HepG2 (cell line): ENCODE results near the gene CYLD. TPM values are rescaled to one million over a fixed set of nuclear protein-coding genes. Genes with fewer than 3 reads are reported as not detected.

ENCODE experiments used
- ARNTL ChIP-seq: sonication (generic); formaldehyde crosslinking; IDR thresholded peaks from 2 replicates; pipeline ENCODE4 v1.4.0; 2020; ENCODE audit warnings: mild to moderate bottlenecking, missing genetic modification reagents
- CCDC6 ChIP-seq: sonication (generic); formaldehyde crosslinking; IDR thresholded peaks from 2 replicates; pipeline ENCODE4 v1.8.1; 2022; ENCODE audit warnings: mild to moderate bottlenecking, missing genetic modification reagents, moderate library complexity
- CSRNP2 ChIP-seq: sonication (generic); formaldehyde crosslinking; conservative IDR thresholded peaks from 2 replicates; pipeline ENCODE4 v1.8.0; 2022; ENCODE audit warnings: low read depth, missing genetic modification reagents
- HCFC1 ChIP-seq: fragments of 150-350 bp; IDR thresholded peaks from 2 replicates; pipeline ENCODE4 v1.6.1; 2014; ENCODE audit warnings: low read depth, low read length
- HNRNPUL1 ChIP-seq: fragments of 200-400 bp; formaldehyde crosslinking; IDR thresholded peaks from 2 replicates; pipeline ENCODE4 v1.6.1; 2017; ENCODE audit warnings: low read depth, mild to moderate bottlenecking, low read length, moderate library complexity
- HOXD1 ChIP-seq: sonication (generic); formaldehyde crosslinking; IDR thresholded peaks from 2 replicates; pipeline ENCODE4 v1.5.0; 2020; ENCODE audit warnings: missing genetic modification reagents
- KDM5A ChIP-seq: fragments of 200-600 bp; sonication (generic); IDR thresholded peaks from 2 replicates; pipeline ENCODE4 v1.7.0; 2018; ENCODE audit warnings: antibody characterized with exemption, mild to moderate bottlenecking, low read length, borderline replicate concordance
- NCOA2 ChIP-seq: sonication (generic); formaldehyde crosslinking; IDR thresholded peaks from 2 replicates; pipeline ENCODE4 v1.8.0; 2022; ENCODE audit warnings: inconsistent platforms
- NR2F2 ChIP-seq: IDR thresholded peaks from 2 replicates; pipeline ENCODE4 v1.6.1; 2012; ENCODE audit warnings: low read depth, inconsistent platforms, borderline replicate concordance
- TCF7 ChIP-seq: sonication (generic); IDR thresholded peaks from 2 replicates; pipeline ENCODE4 v1.6.1; 2016; ENCODE audit warnings: antibody characterized with exemption, low read depth
- THAP9 ChIP-seq: sonication (generic); formaldehyde crosslinking; IDR thresholded peaks from 2 replicates; pipeline ENCODE4; 2020; ENCODE audit warnings: missing genetic modification reagents, mild to moderate bottlenecking, borderline replicate concordance
- ZBTB38 ChIP-seq: sonication (generic); formaldehyde crosslinking; IDR thresholded peaks from 2 replicates; pipeline ENCODE4 v1.5.1; 2020; ENCODE audit warnings: mild to moderate bottlenecking, missing genetic modification reagents
- ZMYM4 ChIP-seq: sonication (generic); formaldehyde crosslinking; IDR thresholded peaks from 2 replicates; pipeline ENCODE4 v1.8.1; 2023; ENCODE audit warnings: mild to moderate bottlenecking, missing genetic modification reagents
- ZNF253 ChIP-seq: sonication (generic); formaldehyde crosslinking; IDR thresholded peaks from 2 replicates; pipeline ENCODE4 v1.8.0; 2022; ENCODE audit warnings: mild to moderate bottlenecking, missing genetic modification reagents, borderline replicate concordance
- ZNF274 ChIP-seq: sonication (generic); formaldehyde crosslinking; IDR thresholded peaks from 2 replicates; pipeline ENCODE4 v1.5.1; 2020; ENCODE audit warnings: mild to moderate bottlenecking, missing genetic modification reagents
- ZNF496 ChIP-seq: sonication (generic); formaldehyde crosslinking; IDR thresholded peaks from 2 replicates; pipeline ENCODE4 v1.8.1; 2023; ENCODE audit warnings: mild to moderate bottlenecking, moderate library complexity, missing genetic modification reagents; ENCODE audit not compliant: insufficient replicate concordance
- ZNF589 ChIP-seq: sonication (generic); formaldehyde crosslinking; conservative IDR thresholded peaks from 2 replicates; pipeline ENCODE4 v1.8.0; 2022; ENCODE audit warnings: mild to moderate bottlenecking, moderate library complexity, missing genetic modification reagents
- polyA plus RNA-seq, 8 experiments: library from polyadenylated mRNA; depleted of rRNA in 3 of 8; stranded (reverse) in 7 of 8; unstranded in 1 of 8; fragments of >200 nt; fragmentation: Illumina TruSeq in 4 of 8; extraction: Trizol in 4 of 8; gene quantifications; 2 replicates each; pipeline versions ENCODE4 v1.2.1 to v1.2.3, GENCODE V29; 2011 to 2016; ENCODE audit warnings: low read depth in 4 of 8, missing spikeins in 1 of 8, mixed read lengths in 1 of 8; ENCODE audit not compliant: insufficient read depth in 1 of 8
- total RNA-seq, 5 experiments: library from RNA; depleted of rRNA; stranded (reverse); fragments of >200 nt; fragmentation: Illumina TruSeq; extraction: Trizol; gene quantifications; 2 replicates each; pipeline ENCODE4 v1.2.3, GENCODE V29; 2016; ENCODE audit warnings: low read depth in 1 of 5
- TF ChIP-seq, protein P1 (sequence below): fragments of 450-650 bp; IDR thresholded peaks from 2 replicates; pipeline ENCODE4 v1.6.1; 2016
- TF ChIP-seq, protein P2 (sequence below): IDR thresholded peaks from 2 replicates; pipeline ENCODE4 v1.6.1; 2016; ENCODE audit warnings: missing compliant biosample characterization, missing genetic modification reagents, borderline replicate concordance
- TF ChIP-seq, protein P3 (sequence below): sonication (generic); formaldehyde crosslinking; IDR thresholded peaks from 2 replicates; pipeline ENCODE4 v1.5.0; 2020; ENCODE audit warnings: missing genetic modification reagents

The CYLD gene
- total and polyA plus RNA-seq, 2 of the 13 experiments (the other 11 are each of a cell fraction or from before 2014, with no cell fraction given): 6.1 to 11.4 TPM

DNA sequence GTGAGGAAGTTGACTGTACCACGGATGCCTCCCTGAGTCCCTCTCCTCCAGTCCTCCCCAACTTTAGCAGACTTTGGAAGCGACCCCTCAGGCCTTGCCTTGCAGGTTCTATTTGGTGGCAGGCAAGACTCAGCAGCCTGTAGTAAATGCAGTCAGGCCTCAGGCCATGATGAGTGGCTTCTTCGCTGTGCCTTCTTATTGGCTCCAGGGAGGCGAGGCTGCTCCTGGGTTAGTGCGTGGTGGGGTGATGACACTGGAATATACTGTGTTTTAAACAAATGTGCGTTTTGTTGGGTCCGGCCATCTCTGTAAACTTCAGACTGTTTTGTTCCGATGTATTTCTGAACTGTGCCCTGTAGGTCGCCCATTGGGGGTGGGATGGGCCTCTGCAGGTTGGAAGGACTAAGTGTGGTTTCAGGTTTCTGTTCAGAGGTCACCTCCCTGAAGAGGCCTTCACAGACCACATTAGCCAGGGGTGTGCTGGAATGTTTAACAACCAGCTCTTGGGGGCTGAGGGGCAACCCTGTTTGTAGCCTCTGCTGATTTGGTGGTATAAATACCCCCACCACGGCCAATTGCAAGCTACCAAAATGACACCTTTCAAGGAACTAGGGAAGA is 62.5 kb downstream of the CYLD start (continued):
- TF ChIP-seq THAP9 (CRISPR knock-in tag) (peak; percentile 65; the same call in 1 of the 2 replicates), HCFC1 (no peak), ZNF274 (no peak), HOXD1 (CRISPR knock-in tag) (no peak), ARNTL (CRISPR knock-in tag) (no peak), CCDC6 (peak; percentile 40; the same call in 1 of the 2 replicates), ZBTB38 (CRISPR knock-in tag) (peak; percentile 85), CSRNP2 (CRISPR knock-in tag) (no peak), ZNF253 (CRISPR knock-in tag) (peak; percentile 69; the same call in 1 of the 2 replicates), KDM5A (no peak), NCOA2 (CRISPR knock-in tag) (peak; percentile 70), NR2F2 (peak; percentile 60; the same call in 1 of the 2 replicates), TCF7 (no peak), ZMYM4 (CRISPR knock-in tag) (peak; percentile 98), ZNF496 (no peak), HNRNPUL1 (no peak), ZNF589 (CRISPR knock-in tag) (no peak)
- TF ChIP-seq, protein P1, sequence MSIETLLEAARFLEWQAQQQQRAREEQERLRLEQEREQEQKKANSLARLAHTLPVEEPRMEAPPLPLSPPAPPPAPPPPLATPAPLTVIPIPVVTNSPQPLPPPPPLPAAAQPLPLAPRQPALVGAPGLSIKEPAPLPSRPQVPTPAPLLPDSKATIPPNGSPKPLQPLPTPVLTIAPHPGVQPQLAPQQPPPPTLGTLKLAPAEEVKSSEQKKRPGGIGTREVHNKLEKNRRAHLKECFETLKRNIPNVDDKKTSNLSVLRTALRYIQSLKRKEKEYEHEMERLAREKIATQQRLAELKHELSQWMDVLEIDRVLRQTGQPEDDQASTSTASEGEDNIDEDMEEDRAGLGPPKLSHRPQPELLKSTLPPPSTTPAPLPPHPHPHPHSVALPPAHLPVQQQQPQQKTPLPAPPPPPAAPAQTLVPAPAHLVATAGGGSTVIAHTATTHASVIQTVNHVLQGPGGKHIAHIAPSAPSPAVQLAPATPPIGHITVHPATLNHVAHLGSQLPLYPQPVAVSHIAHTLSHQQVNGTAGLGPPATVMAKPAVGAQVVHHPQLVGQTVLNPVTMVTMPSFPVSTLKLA: no peak
- TF ChIP-seq, protein P2, sequence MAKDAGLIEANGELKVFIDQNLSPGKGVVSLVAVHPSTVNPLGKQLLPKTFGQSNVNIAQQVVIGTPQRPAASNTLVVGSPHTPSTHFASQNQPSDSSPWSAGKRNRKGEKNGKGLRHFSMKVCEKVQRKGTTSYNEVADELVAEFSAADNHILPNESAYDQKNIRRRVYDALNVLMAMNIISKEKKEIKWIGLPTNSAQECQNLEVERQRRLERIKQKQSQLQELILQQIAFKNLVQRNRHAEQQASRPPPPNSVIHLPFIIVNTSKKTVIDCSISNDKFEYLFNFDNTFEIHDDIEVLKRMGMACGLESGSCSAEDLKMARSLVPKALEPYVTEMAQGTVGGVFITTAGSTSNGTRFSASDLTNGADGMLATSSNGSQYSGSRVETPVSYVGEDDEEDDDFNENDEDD: no peak
- TF ChIP-seq, protein P3, sequence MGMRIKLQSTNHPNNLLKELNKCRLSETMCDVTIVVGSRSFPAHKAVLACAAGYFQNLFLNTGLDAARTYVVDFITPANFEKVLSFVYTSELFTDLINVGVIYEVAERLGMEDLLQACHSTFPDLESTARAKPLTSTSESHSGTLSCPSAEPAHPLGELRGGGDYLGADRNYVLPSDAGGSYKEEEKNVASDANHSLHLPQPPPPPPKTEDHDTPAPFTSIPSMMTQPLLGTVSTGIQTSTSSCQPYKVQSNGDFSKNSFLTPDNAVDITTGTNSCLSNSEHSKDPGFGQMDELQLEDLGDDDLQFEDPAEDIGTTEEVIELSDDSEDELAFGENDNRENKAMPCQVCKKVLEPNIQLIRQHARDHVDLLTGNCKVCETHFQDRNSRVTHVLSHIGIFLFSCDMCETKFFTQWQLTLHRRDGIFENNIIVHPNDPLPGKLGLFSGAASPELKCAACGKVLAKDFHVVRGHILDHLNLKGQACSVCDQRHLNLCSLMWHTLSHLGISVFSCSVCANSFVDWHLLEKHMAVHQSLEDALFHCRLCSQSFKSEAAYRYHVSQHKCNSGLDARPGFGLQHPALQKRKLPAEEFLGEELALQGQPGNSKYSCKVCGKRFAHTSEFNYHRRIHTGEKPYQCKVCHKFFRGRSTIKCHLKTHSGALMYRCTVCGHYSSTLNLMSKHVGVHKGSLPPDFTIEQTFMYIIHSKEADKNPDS (CRISPR knock-in tag): no peak
